B cell (primary cell): Measurements from ENCODE around the gene SHLD1.

Source experiments
- EZH2 ChIP-seq: IDR thresholded peaks from 2 replicates; pipeline ENCODE4 v1.6.1; 2012; ENCODE audit warnings: borderline replicate concordance, low read depth, mild to moderate bottlenecking, moderate library complexity, low read length; ENCODE audit not compliant: insufficient read depth, poor library complexity, severe bottlenecking
- TF ChIP-seq, protein P1 (sequence below): fragments of 200-600 bp; IDR thresholded peaks from one replicate; pipeline ENCODE4 v1.8.0; 2022; ENCODE audit warnings: antibody characterized with exemption, mild to moderate bottlenecking

DNA sequence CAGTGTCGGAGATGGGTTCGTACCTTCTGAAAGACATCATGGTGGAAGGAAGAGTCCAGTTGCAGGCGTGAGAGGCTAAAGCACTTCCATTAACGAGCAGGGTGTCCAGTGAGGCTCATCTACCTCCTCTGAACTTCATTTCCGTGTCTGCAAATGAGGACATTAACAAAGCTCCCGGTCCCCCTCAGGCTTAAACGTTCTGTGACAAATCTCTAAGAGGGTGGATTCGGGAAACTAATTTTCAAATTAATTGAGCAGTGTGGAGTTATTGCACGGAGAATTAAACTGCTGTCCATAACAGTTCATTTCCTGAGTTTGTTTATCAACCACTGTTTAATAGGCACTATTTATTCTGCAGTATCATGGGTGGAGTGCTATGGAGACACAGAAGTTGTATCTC, 132.0 kb downstream of the SHLD1 start:
- TF ChIP-seq, protein P1, sequence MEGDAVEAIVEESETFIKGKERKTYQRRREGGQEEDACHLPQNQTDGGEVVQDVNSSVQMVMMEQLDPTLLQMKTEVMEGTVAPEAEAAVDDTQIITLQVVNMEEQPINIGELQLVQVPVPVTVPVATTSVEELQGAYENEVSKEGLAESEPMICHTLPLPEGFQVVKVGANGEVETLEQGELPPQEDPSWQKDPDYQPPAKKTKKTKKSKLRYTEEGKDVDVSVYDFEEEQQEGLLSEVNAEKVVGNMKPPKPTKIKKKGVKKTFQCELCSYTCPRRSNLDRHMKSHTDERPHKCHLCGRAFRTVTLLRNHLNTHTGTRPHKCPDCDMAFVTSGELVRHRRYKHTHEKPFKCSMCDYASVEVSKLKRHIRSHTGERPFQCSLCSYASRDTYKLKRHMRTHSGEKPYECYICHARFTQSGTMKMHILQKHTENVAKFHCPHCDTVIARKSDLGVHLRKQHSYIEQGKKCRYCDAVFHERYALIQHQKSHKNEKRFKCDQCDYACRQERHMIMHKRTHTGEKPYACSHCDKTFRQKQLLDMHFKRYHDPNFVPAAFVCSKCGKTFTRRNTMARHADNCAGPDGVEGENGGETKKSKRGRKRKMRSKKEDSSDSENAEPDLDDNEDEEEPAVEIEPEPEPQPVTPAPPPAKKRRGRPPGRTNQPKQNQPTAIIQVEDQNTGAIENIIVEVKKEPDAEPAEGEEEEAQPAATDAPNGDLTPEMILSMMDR = no peak
- no peak for TF ChIP-seq EZH2
